Left ventricle myocardium inferior (tissue), 1 donor: Measurements from ENCODE around the gene F2RL3. TPM values are rescaled to one million over a fixed set of nuclear protein-coding genes. Genes with fewer than 3 reads are reported as not detected.
"Not testable (repeated sequence)": the region's sequence is repeated elsewhere in the genome, so short reads cannot be mapped to it uniquely, and the experiment has no call there.

Experiments
- DNase-seq: peaks from one replicate; pipeline ENCODE4 v3.0.0-alpha.2; 2020
- H3K27ac ChIP-seq: fragments of 200-600 bp; replicated peaks from 2 replicates; pipeline ENCODE4 v1.8.0; 2021
- H3K27me3 ChIP-seq: fragments of 200-600 bp; 2 replicates; pipeline ENCODE4 v1.8.0; 2021; ENCODE audit warnings: low read depth
- H3K36me3 ChIP-seq: fragments of 200-600 bp; 2 replicates; pipeline ENCODE4 v1.8.0; 2021
- H3K4me1 ChIP-seq: fragments of 200-600 bp; 2 replicates; pipeline ENCODE4 v1.8.0; 2021
- H3K4me3 ChIP-seq: fragments of 200-600 bp; 2 replicates; pipeline ENCODE4 v1.8.0; 2021; ENCODE audit warnings: mild to moderate bottlenecking, moderate library complexity
- H3K9me3 ChIP-seq: fragments of 200-600 bp; replicated peaks from 2 replicates; pipeline ENCODE4 v1.8.0; 2021
- intact Hi-C: fragments of 100-400 bp; cut with micrococcal nuclease; formaldehyde crosslinking; loops from one replicate; pipeline ENCODE4 v1.11.0; 2022
- total RNA-seq: library from RNA; stranded (reverse); fragmentation: NEBNext Ultra II Directional; extraction: Animal tissue kit (Norgen Biotek cat#: 25700); gene quantifications from one replicate; pipeline ENCODE4 v1.2.1, GENCODE V29; 2021
- TF ChIP-seq, protein P1 (sequence below): fragments of 200-600 bp; IDR thresholded peaks from 2 replicates; pipeline ENCODE4 v1.8.0; 2021; ENCODE audit warnings: antibody characterized with exemption, mild to moderate bottlenecking, borderline replicate concordance
- donor health status: DM: no; HTN: yes; CAD: no; lungs with severe emphysema.

Gene F2RL3
- total RNA-seq, 1 donor from 2014 or later = 1.1 TPM

DNA sequence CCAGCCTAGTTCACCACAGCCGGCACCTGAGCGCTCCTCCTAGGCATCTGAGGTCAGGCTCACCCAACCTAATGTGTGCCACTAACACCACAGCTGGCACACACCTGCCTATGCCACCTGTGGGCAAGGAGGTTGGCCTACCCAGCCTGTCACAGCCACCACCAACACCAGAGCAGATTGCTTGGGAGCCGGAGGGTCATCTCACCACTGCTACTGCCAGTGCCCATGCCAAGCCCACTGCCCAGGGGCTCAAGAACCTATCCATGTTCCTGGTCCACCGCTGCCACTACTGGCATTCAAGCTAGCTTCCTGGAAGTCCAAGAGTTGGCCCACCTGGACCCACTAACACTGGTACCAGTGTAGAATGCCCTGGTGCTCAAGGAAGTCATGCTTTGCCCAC is 42.5 kb downstream of the F2RL3 start:
- no peak for DNase-seq
- Histone ChIP-seq H3K4me3 (no peak overlapping the region), H3K27ac (no peak overlapping the region), H3K27me3 (peaks cover 11% of the 10 kb centered on the region), H3K9me3 (peaks cover 52% of the 10 kb centered on the region), H3K36me3 (peaks cover 9% of the 10 kb centered on the region), H3K4me1 (no peaks in the 10 kb centered on the region)
- intact Hi-C loops = no loop called here
- TF ChIP-seq, protein P1, sequence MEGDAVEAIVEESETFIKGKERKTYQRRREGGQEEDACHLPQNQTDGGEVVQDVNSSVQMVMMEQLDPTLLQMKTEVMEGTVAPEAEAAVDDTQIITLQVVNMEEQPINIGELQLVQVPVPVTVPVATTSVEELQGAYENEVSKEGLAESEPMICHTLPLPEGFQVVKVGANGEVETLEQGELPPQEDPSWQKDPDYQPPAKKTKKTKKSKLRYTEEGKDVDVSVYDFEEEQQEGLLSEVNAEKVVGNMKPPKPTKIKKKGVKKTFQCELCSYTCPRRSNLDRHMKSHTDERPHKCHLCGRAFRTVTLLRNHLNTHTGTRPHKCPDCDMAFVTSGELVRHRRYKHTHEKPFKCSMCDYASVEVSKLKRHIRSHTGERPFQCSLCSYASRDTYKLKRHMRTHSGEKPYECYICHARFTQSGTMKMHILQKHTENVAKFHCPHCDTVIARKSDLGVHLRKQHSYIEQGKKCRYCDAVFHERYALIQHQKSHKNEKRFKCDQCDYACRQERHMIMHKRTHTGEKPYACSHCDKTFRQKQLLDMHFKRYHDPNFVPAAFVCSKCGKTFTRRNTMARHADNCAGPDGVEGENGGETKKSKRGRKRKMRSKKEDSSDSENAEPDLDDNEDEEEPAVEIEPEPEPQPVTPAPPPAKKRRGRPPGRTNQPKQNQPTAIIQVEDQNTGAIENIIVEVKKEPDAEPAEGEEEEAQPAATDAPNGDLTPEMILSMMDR = no peak

DNA sequence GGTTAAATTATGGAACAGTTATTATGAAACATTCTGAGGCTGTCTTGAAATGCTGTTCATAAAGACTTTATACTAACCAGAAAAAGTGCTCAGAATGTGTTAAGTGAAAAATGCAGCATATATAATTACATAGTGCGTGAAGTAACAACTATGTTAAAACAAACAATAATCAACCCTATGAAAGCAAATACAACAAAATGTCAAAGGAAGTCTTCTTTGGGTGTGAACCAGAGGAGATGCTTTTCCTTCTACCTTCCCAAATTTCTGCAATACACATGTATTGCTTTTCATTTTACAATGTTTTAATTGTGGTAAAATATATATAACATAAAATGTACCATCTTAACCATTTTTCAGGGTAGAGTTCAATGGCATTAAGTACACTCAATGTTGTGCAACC is 45.7 kb downstream of the F2RL3 start:
- Histone ChIP-seq H3K27ac (no peak overlapping the region), H3K4me3 (no peak overlapping the region), H3K27me3 (peaks cover 11% of the 10 kb centered on the region), H3K36me3 (peaks cover 5% of the 10 kb centered on the region), H3K4me1 (no peaks in the 10 kb centered on the region), H3K9me3 (peaks cover 45% of the 10 kb centered on the region)
- TF ChIP-seq, protein P1 = no peak
- intact Hi-C loops = no loop called here
- no peak for DNase-seq

DNA sequence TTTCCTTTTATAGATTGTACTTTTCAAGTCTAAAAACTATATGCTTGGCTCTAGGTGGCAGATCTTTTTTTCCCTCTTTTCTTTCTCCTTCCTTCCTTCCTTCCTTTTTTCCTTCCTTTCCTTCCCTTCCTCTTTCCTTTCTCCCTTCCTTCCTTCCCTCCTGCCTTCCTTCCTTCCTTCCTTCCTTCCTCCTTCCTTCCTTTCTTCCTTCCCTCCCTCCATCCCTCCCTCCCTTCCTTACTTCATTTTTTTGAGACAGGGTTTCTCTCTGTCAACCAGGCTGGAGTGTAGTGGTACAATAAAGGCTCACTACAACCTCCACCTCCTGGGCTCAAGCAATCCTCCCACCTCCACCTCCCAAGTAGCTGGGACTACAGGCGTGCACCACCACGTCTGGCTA is 48.1 kb downstream of the F2RL3 start:
- intact Hi-C loops = no loop called here
- DNase-seq = no peak
- no peaks in the 10 kb centered on the region for H3K4me1 ChIP-seq

DNA sequence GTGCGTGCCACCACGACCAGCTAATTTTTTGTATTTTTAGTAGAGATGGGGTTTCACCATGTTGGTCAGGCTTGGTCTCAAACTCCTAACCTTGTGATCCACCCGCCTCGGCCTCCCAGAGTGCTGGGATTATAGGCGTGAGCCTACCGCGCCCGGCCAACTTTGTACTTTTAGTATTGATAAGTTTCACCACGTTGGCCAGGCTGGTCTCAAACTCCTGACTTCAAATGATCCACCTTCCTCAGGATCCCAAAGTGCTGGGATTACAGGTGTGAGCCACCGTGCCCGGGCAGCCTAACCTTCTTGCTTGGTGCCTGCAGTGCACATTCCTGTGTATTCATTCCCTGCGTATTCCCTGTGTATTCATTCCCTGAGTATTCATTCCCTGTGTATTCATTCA is 49.0 kb downstream of the F2RL3 start:
- intact Hi-C loops, H3K4me3 ChIP-seq, H3K4me1 ChIP-seq, DNase-seq, H3K27ac ChIP-seq, H3K27me3 ChIP-seq, H3K36me3 ChIP-seq: not testable (repeated sequence)
- H3K9me3 ChIP-seq = peaks cover 31% of the 10 kb centered on the region

More for the DNA sequence above, 48.1 kb downstream of the F2RL3 start:
- Histone ChIP-seq H3K36me3 (peaks cover 3% of the 10 kb centered on the region), H3K27me3 (no peaks in the 10 kb centered on the region), H3K4me3 (no peak overlapping the region), H3K27ac (no peak overlapping the region), H3K9me3 (peaks cover 40% of the 10 kb centered on the region)
- TF ChIP-seq, protein P1 = no peak

DNA sequence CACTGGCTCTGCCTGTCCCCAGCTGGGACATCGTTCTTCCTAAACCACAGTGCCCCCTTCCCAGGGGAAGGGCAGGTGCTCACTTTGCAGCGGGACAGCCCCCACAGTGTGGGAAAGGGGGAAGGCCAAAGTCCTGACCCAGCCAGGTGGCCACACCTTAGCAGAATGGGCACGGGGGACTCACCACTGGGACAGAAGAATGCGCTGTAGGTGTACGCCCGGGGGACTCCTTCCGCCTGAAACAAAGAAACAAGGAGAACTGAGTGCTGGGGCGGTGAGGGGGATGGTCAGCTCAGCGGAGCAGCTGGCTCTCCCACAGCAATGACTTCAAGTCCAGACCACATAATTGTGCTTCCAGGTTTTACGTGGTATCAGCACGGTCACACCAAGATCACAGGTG is 49.4 kb downstream of the F2RL3 start:
- peaks cover 29% of the 10 kb centered on the region for H3K9me3 ChIP-seq
- TF ChIP-seq, protein P1 = no peak
- no peaks in the 10 kb centered on the region for H3K27me3 ChIP-seq
- H3K36me3 ChIP-seq = peaks cover 3% of the 10 kb centered on the region
- no peak for DNase-seq
- no peak overlapping the region for H3K27ac ChIP-seq
- intact Hi-C loops = no loop called here
- no peak overlapping the region for H3K4me3 ChIP-seq
- H3K4me1 ChIP-seq = no peaks in the 10 kb centered on the region

DNA sequence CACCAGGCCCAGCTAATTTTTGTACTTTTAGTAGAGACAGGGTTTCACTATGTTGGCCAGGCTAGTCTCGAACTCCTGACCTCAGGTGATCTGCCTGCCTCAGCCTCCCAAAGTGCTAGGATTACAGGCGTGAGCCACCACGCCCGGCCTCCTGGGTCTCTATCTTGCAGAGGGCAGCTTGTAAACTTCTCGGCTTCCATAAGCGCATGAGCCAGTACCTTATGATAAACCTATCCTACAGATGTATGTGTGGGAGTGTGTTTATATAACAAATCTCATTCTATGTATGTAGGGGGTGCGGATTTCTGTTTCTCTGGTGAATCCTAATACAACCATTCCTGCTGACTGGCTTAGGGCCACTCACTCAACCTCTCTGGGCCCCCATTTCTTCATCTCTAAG is 51.3 kb downstream of the F2RL3 start:
- H3K36me3 ChIP-seq, H3K27me3 ChIP-seq, DNase-seq, H3K4me3 ChIP-seq, intact Hi-C loops, H3K27ac ChIP-seq: not testable (repeated sequence)
- peaks cover 12% of the 10 kb centered on the region for H3K4me1 ChIP-seq
- H3K9me3 ChIP-seq = peaks cover 11% of the 10 kb centered on the region

DNA sequence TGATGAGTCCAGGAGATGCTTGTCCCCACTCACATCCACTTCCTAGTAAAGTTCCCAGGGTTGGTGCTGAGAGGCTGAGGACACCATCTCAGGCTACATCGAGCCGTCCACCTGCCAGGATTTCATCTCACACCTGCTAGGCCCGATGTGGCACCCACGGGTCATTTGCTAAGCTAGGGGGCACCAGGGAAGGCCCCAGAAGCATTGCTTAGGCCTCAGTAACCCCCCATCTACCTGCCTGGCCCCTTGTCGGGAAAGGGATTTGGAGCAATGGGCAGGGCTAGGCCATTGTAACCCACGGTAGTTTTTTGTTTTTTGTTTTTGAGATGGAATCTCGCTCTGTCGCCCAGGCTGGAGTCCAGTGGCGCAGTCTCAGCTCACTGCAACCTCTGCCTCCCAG is 51.8 kb downstream of the F2RL3 start:
- TF ChIP-seq, protein P1 = no peak
- peaks cover 5% of the 10 kb centered on the region for H3K9me3 ChIP-seq
- no peak for DNase-seq
- intact Hi-C loops = no loop called here
- H3K27me3 ChIP-seq = no peaks in the 10 kb centered on the region
- H3K4me3 ChIP-seq = no peak overlapping the region
- H3K27ac ChIP-seq = no peak overlapping the region
- peaks cover 16% of the 10 kb centered on the region for H3K4me1 ChIP-seq
- H3K36me3 ChIP-seq = no peaks in the 10 kb centered on the region
